ENCODE measurements around the gene SIAH2.
"Not testable (repeated sequence)": the region's sequence is repeated elsewhere in the genome, so short reads cannot be mapped to it uniquely, and the experiment has no call there.

SIAH2 gene, protein sequence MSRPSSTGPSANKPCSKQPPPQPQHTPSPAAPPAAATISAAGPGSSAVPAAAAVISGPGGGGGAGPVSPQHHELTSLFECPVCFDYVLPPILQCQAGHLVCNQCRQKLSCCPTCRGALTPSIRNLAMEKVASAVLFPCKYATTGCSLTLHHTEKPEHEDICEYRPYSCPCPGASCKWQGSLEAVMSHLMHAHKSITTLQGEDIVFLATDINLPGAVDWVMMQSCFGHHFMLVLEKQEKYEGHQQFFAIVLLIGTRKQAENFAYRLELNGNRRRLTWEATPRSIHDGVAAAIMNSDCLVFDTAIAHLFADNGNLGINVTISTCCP

GRCh38 chr3:150763122-150763840, at the start of gene SIAH2:
Gene SIAH2, minus strand, starts transcription at chr3:150763169. Its CDS starts 320 bp downstream, at chr3:150762849.
- peak; percentile 94 for DNase-seq

- DNase-seq = no peak
These were observed 49.0 kb upstream of the SIAH2 start for GRCh38 chr3:150811984-150812383.

DNA sequence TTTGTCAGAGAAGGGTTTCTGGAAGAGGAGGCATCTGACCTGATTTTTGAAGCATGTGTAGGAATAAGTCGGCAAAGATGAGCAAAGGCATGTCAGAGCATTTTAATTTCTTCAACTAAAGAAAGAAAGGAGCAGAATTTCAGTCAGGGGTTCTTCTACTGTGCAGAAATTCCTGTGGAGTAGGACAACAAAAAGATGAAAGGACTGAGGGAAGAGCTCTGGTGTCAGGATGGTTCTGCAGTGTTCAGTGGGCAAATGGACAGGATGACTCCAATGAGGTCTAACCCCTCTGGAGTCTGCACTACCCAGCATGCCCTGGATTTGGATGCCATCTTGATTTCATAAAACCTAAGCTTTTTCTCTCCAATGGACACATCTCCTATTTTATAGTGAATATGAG, 47.7 kb upstream of the SIAH2 start:
- DNase-seq = no peak

DNA sequence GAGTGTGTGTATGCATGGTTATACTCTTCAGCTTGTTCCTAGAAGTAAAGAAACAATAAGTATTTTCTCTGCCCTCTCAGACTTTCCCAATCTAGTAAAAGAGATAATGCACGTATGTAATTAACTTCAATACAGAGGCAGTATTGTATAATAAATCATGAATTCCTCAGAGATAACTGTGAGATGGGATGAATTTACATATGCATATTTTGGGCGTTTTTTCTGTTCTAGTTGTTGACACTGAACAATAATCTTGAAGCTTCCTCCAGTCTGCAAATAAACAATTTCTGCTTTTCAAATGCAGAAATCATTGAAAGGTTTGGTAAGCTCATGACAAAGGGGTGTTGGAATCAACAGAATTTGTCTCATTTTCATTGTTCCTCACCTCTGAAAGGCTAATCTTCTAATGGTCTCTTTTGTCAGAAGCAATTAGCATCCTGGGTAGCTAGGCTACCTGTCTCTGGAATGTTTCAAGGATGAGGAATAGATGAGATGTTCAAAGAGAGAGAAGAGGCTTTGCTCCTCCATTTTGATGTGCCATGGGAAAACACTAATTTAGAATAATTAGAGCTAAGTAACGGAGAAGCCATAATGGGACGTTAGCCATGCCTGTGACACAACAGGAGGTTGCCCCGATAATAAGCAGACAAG, 43.3 kb upstream of the SIAH2 start:
- DNase-seq = no peak

DNA sequence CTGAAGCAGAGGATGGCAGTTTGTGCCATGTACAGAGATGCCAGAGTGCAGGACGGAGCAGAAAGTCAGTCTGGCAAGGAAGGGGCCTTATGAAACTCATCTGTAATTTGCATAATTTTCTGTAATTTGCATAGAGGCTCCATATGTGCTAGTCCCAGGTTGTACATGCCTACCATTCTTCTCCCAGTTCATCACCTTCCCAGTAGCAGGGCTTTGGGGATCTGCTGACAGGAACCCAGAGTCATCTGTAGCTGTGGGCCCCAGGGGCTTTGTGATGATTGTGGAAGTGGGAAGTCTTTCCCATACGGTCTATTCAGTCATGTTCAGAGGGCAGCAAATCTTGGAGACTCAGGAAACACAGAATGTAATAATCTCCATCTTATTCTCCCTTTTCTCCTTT, 42.4 kb upstream of the SIAH2 start:
- DNase-seq = no peak

GRCh38 chr3:150803440-150803985, 40.5 kb upstream of the SIAH2 start:
- no peak for DNase-seq

GRCh38 chr3:150800722-150801121, 37.8 kb upstream of the SIAH2 start:
- DNase-seq = no peak

- no peak for DNase-seq
These were observed 35.2 kb upstream of the SIAH2 start for GRCh38 chr3:150798122-150798618.

GRCh38 chr3:150797155-150797554, 34.2 kb upstream of the SIAH2 start:
- DNase-seq = no peak

GRCh38 chr3:150796527-150796926, 33.6 kb upstream of the SIAH2 start:
- not testable (repeated sequence) for DNase-seq

GRCh38 chr3:150793641-150794040, 30.7 kb upstream of the SIAH2 start:
- DNase-seq = no peak

GRCh38 chr3:150790629-150791028, 27.7 kb upstream of the SIAH2 start:
- no peak for DNase-seq

- DNase-seq = no peak
These were observed 26.5 kb upstream of the SIAH2 start for GRCh38 chr3:150789451-150789850.

DNA sequence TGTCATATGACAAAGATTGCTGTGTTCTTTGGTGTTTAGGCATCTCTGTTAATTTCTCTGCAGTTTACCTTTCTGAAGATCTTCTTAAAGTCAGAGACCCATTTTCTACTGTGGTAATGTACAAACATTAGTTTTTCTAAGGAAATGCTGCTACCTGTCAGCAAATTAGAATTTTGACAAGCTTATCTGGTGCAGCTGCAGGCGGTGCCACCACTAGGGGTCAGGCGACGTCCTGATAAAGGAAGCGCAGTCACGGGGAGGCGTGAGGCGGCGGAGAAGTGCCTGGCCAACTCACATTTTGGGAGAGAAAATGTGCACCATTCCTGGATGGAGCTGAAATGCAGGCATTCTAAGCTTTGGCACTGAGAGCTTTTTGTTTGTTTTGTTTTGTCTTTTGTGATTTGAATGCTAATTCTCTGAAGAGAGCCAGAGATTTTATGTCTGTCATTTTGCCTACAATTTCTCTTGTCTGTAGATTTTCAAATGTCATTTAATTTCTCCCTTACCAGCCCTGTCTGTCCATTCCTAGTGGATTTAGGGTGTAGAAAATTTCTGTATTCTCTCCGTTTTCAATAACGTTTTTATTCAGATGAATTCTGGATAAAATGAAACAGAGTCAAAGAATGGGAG, 24.9 kb upstream of the SIAH2 start:
- peak; percentile 76 for DNase-seq

DNA sequence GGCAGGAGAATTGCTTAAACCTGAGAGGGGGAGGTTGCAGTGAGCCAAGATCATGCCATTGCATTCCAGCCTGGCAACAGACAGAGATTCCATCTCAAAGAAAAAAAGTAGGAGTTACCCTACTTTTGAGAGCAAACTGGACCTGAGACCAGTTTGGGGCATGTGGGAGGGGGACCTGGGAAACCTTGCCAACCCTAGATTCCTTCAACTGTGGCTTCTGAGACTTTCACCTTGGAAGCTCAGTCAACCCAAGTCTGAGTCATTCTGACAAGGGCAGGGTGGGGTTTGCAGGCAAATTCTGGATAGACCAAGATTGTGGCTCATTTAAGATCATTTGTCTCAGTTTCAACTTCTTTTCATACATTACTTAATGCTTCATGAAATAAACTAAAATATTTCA, 23.8 kb upstream of the SIAH2 start:
- no peak for DNase-seq

- no peak for DNase-seq
These were observed 21.8 kb upstream of the SIAH2 start for GRCh38 chr3:150784747-150785125.

GRCh38 chr3:150783920-150784746, 21.2 kb upstream of the SIAH2 start:
- no peak for DNase-seq

DNA sequence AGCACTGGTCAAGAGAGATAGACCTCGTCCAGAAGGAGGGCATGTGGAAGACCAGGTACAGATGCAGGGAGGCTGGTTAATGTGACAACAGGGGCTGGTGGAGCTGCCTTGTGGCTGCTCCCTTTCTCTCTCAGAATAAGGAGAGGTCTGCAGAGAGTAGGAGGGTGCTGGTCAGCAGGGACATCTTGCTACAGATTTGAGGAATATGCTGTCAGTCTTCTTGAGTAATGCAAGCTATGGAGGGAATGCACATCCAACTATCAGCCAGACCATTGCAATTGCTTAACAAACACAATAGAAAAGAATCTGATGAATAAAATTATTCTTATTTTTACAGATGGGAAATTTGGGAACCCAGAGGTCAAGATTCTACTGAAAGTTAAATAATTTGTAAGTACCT, 20.3 kb upstream of the SIAH2 start:
- no peak for DNase-seq

- no peak for DNase-seq
These were observed 16.5 kb upstream of the SIAH2 start for GRCh38 chr3:150779402-150779858.

DNA sequence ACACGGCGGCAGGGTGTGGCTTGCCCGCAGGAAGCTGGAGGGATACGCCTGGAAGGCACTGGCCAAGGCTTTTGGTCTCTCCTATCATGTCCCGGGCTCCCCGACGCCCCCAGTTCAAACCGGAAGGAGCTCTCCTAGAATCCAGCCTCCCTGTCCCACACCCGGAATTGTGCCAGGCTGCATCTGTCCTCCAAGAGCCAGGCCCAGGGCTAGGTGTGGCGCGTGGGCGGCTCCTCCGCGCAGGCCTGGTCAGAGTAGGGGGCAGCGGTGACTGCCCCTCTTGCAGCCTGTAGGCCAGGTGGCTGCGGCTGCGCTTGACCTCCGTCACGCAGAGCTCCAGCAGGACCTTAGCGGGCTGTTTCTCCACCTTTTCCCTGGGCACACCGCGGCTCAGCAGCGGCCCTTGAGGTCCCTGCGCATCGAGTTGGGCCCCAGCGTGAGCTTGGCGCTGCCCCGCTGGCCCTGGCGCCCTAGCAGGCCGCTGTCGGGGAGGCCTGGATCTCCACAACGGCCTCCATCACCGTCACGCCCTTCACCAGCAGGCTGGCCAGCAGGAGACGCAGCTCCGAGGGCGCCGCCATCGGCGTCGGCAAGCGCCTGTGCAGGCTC, 15.9 kb upstream of the SIAH2 start:
- no peak for DNase-seq

GRCh38 chr3:150775001-150775599, 12.1 kb upstream of the SIAH2 start:
- no peak for DNase-seq
